Measurements from ENCODE around the gene DMP1.
A peak's percentile ranks its signal among the peaks of the same experiment; 100 is the strongest.

DMP1 gene, protein sequence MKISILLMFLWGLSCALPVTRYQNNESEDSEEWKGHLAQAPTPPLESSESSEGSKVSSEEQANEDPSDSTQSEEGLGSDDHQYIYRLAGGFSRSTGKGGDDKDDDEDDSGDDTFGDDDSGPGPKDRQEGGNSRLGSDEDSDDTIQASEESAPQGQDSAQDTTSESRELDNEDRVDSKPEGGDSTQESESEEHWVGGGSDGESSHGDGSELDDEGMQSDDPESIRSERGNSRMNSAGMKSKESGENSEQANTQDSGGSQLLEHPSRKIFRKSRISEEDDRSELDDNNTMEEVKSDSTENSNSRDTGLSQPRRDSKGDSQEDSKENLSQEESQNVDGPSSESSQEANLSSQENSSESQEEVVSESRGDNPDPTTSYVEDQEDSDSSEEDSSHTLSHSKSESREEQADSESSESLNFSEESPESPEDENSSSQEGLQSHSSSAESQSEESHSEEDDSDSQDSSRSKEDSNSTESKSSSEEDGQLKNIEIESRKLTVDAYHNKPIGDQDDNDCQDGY

DNA sequence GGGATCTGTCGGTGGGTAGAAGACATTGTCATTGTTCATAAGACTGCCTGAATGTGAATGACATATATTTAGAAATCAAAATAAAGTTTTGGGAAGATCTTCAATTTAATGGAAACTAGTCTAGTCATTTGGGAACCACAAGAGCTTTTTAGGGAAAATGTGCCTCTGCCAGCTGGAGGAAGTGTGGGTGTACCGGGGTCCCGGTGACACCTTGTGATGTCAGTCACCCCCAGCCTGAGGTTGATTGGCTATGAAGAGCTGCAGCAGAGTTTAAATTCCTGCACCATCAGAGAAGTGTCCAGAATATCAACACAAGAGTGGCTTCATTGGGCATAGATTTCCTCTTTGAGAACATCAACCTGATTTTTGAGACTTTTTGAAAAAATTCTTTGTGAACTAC, at the start of gene DMP1:
TSS of gene DMP1 (plus strand) at position 301 of the 400 bp plus-strand sequence. CDS start 6,213 bp downstream, outside the sequence.
- DNase-seq, result no peak

DNA sequence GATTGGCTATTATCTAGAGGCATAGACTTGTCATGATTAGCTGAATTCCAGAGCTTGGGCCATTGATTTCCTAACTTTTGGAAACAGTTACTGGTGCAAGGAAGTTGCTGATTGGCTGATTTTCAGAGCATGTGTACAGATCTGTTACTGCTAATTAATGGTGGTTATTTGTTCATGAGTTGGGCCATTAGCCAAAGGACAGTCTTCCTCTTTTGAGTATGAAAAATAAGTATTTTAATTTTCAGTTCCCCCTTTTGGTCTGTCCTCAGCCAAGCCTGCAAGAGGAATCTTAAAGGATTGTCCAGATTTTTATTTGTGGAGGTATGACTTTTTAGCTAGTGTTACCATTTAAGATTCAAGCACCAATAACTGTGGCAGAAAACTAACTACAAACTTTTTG, 48.7 kb upstream of the DMP1 start:
- DNase-seq, result no peak

DNA sequence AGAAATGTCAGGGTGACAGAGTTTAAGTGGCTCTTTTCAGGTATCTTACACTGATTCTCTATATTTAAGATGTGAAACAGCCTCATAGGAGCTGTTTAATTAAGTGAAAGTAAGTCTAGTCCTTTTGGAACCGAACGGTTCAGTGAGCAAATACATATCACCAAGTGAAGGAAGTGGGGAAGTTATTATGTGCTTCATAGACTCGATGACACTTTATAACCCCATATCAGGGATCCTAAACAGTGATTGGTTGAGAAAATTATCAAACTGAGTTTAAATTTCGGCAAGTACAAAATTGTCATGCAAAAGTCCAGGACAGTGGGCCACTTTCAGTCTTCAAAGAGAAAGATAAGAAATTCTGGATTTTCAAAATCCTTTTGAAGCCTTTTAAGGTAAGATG, 41.9 kb upstream of the DMP1 start, which contains the start of gene DSPP:
TSS of gene DSPP (plus strand) at position 301 of the 400 bp plus-strand sequence. CDS start 2,380 bp downstream, outside the sequence.
- no peak for DNase-seq

DNA sequence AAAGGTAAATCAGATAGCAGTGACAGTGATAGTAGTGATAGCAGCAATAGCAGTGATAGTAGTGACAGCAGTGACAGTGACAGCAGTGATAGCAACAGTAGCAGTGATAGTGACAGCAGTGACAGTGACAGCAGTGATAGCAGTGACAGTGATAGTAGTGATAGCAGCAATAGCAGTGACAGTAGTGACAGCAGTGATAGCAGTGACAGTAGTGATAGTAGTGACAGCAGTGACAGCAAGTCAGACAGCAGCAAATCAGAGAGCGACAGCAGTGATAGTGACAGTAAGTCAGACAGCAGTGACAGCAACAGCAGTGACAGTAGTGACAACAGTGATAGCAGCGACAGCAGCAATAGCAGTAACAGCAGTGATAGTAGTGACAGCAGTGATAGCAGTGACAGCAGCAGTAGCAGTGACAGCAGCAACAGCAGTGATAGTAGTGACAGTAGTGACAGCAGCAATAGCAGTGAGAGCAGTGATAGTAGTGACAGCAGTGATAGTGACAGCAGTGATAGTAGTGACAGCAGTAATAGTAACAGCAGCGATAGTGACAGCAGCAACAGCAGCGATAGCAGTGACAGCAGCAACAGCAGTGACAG, 35.7 kb upstream of the DMP1 start:
- no peak for DNase-seq

DNA sequence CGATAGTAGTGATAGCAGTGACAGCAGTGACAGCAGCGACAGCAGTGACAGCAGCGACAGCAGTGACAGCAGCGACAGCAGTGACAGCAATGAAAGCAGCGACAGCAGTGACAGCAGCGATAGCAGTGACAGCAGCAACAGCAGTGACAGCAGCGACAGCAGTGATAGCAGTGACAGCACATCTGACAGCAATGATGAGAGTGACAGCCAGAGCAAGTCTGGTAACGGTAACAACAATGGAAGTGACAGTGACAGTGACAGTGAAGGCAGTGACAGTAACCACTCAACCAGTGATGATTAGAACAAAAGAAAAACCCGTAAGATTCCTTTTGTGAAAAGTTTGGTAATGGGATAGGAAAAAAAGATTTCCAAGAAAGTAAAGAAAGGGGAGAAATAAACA, 33.8 kb upstream of the DMP1 start:
- no peak for DNase-seq

DNA sequence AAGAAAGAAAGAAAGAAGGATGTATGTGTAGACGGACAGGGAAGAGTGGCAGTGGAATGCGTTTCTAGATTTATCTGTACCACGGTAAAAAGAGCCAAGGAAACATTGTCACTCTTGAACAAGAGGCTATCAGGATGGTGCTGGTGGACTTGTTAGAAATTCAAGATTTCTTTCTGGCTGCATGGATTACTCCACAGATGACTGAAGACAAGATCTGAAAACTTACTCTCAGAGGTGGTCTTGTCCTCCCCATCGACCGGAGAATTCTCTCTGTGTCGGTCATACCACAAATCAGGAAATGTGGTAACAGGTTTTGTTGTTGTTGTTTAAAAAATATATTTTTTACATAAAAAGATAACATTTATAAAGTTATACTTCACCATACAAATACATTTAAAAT, 30.0 kb upstream of the DMP1 start:
- DNase-seq, result no peak

DNA sequence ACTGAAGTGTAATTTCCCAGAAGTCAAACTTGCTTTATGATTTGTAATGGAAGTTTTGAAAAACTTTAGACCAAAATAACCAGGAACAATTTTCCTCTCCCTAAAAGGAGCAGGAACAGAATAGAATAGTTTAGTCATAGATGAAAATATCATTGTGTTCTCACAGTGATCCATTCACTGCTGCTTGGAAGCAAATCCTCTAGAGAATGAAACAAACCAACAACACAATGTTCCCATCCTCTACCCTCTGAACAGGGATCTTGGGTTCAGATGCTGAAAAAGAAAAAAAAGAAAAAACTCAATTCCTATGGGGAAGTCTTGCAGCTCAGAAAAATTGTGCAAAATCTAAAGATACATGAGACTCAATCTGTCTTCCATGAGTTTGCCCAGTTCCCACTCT, 29.6 kb upstream of the DMP1 start:
- no peak for DNase-seq

DNA sequence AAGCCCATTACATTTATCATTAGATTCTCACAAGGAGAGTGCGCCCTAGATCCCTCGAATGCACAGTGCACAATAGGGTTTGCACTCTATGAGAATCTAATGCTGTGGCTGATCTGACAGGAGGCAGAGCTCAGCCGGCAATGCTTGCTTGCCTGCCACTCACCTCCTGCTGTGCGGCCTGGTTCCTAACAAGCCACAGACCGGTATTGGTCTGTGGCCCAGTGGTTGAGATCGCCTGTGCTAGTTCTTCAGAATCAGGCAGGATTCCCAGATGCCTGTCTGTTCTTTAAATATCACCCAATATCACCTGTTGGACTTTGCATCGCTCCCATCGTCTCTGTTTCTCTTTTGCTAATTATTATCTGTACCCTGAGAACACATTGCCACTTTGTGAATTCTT, 27.8 kb upstream of the DMP1 start:
- no peak for DNase-seq

DNA sequence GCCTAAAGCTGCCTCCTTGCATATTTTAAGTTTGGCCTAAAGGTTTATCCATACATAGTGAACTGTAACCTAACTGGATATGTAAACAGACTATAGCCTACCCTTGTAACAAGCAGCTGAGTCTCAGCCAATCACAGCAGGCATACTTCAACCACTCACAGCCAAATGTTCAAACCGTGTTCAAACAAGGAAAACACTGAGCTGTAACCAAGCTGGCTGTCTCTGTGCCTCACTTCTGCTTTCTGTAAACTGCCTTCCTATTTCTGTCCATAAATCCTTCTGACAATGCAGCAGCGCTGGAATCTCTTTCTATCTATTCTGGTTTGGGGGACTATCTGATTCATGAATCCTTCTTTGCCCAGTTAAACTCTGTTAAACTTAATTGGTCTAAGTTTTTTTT, 25.4 kb upstream of the DMP1 start:
- no peak for DNase-seq

DNA sequence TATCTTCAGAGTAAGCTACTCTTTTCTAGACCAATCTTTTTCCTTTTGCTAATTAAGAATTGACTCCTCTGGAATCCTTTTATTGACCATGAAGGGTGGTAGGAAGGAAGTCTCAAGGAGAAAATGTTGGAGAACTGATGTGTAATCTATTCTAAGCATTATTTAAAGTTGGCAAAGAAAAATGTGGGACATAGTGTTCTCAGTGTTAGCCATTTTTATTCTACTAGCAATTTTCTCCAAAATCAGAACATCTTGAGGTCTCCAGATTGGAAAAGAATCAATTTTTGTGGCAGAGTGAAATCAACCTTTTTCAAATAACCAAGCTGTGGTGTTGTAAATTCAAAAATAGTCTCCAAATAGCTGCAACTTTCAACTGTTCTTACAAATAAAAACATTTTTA, 18.4 kb upstream of the DMP1 start:
- DNase-seq, result no peak

DNA sequence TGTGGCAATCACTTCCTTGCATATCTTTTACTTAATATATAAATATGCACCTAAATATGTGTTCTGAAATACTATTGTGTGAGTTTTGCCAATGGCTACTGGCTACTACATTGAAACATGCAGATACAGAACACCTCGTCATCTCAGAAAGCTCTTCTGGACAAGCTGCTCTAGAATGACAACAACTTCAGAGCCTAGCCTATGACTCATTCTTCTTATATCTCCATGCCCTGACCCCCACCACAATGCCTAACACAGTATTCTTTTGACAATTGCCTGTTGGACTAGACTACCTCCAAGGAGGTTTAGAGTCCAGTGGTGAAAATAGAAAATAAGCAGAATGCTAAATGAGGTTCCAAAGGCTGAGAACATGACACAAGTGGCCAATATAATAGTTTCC, 17.6 kb upstream of the DMP1 start:
- no peak for DNase-seq

DNA sequence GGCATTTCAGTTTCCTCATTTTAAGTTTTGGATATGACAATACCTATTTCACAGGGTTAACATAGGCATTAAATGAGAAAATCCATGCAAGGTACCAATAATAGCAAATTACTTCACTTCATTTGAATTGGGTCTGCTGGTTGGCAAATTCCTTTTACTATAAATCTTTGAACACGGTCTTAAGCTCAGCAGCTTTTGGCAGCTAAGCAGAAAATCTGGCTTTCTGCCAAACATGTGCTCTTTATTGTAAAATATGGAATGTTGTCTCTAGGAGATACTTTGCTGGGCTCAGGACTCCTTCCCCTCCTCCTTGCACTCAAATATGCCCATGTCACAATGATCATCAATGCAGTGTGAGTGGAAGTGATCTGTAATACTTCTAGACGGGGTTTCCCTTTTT, 16.8 kb upstream of the DMP1 start:
- no peak for DNase-seq

DNA sequence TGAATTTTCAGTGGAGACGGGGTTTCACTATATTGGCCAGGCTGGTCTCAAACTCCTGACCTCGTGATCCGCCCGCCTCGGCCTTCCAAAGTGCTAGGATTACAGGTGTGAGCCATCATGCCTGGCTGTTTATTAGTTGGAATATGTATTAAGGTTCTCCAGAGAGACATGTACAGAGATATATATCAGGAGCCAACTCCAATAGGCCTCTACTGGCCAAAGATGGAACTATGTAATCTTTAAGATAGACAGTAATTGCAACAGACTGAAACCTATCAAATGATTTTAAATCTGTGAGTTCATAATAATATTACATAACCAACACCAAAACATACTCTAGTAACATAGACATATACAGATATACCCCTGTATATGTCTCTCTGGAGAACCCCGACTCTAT, 5.8 kb upstream of the DMP1 start:
- no peak for DNase-seq

DNA sequence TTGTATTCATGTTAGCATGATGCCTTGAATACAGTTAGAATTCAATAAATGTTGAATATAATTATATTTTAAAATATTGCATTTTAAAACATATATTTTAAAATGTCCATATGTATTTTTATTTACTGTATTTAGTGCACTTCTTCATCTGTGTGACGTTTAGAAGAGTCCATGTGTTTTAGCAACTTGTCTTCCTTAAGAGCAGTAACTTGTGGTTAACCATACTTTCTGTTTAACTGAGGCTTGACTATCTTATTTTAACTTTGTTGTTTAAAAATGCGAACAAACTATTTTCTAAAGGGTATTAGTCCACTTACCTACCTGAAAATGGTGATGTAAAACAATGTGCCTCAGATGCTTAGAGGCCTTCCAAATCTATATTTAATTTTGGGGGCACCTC, 858 bp downstream of the DMP1 start:
- DNase-seq, result no peak

DNA sequence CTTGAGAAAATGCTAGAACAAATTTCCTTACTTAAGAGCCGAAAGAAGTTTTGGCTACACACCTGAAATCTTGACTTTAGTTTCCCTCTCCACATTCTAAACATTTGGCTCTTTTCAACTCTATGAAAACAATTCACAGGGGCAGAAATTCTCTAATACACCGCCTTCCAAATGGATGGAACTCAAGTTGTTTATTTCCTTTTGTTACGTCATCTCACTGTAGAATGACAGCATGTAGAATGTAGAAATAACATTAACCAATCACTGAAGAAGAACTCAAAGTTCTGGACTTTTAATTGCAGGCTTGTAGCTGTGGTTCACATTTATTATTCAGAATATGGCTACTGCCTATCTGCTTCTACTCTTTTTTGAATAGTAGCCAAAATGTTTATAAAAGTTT, 1.9 kb downstream of the DMP1 start:
- no peak for DNase-seq

DNA sequence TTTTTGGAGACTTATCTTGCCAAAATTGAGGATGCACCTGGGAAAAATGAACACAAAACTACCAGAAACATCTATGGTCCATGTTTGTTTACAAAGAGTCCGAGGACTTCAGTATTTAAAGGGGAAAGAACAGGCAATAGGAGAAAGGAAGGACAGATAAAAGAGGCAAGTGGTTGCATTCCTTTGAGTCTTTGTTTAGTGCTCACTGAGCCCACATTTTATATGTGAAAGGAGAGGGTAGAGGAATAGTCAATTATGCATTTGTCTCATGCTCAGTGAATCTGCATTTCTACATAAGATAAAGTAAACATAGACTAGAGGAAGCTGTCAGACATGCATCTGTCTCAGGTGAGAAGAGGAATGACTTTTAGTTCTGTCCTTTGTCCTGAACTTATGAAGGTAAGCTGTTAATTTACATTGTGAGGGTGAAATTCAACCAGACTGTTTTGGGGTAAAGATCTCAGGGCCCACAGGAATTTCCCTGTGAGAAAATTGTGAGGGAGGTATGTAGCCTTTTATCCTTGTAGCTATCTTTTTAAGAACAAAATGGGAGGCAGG, 4.5 kb downstream of the DMP1 start:
- no peak for DNase-seq

DNA sequence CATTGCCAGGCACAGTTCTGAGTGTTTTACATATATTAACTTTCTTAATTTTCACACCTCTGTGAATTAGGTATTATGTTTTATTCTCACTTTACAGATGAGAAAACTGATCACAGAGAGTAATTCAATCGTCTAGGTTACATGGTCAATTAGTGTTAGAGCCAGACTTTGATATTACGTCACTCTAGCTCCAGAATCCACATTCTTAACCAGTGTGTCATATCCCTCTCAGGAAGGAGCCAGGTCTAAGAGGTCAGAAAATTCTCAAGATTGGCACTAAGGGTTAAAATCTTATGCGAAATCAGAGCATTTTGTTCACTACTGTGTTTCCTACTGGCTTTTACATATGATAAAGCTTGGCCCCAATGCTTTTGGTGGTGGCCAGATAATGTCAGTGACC, 7.4 kb downstream of the DMP1 start:
- DNase-seq, result no peak

DNA sequence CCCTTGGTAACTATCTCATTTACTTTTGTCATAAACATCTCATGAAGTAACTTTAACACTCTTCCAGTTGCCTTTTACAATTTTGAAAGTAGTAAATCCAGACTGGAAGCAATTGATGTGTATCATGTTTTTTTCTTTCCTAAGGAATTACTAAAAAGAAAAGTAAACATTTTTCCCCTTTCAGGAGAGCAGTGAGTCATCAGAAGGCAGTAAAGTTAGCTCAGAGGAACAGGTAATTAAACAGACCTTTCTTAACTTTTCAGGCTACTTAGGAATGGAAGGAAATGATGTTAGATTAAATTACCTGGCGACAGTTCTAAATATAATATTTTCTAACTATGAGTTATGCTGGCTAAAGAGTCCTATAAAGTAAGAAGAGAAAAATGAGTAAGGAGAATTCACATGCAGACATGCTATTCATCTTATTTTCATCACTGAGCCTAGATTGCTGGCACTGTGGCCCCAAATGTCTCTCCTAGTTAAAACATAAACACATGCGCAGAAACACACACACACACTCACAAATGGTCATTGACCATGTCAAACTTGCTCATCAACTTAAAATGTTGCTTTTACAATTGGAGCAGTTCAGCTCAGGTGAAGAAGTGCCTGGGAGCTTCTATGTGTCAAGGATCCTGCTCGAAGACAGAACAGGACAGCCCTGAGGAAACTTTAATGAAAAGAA, 9.3 kb downstream of the DMP1 start:
- DNase-seq, result no peak

DNA sequence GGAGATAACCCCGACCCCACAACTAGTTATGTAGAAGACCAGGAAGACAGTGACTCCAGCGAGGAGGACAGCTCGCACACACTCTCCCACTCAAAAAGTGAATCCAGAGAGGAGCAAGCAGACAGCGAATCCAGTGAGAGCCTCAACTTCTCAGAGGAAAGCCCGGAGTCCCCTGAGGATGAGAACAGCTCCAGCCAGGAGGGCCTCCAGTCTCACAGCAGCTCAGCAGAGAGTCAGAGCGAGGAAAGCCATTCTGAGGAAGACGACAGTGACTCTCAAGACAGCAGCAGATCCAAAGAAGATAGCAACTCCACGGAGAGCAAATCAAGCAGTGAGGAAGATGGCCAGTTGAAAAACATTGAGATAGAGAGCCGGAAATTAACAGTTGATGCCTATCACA, 12.8 kb downstream of the DMP1 start:
- no peak for DNase-seq

DNA sequence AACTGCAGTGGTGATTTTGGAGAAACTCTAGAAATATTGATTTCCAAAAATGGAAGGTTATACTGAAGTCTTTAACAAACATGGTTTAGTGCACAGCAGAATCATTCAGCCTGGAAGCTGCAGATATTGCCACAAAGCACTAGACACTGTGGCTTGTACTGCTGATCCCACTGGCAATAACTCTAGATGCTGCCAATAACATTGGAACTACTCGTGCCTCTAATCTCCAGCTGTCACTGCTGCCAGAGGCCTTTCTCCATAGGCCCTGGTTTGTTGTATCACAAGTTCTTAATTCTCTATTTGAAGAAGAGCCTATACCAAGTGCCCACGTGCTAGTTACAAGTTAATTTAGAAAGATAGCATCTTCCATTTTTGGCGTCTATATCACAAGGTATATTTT, 19.3 kb downstream of the DMP1 start:
- DNase-seq, result no peak

DNA sequence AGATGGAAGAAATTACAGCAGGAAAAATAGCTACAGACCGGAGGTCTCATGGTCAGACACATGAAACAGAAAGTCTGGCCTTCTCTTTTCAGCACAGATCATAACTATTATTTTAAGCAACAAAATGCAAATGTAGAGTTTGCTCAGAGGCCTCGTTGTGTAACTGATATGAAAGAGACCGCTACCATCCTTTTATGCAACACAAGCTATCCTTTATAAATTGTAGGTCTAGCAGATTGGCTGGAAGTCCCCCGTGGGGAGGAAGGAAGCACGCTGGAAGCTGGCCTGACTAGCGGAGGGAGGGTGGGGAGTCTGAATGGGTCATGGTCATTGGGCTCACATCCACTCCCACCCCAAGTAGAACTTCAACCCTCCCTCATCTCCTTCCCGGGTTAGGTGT, 27.7 kb downstream of the DMP1 start:
- DNase-seq, result no peak

DNA sequence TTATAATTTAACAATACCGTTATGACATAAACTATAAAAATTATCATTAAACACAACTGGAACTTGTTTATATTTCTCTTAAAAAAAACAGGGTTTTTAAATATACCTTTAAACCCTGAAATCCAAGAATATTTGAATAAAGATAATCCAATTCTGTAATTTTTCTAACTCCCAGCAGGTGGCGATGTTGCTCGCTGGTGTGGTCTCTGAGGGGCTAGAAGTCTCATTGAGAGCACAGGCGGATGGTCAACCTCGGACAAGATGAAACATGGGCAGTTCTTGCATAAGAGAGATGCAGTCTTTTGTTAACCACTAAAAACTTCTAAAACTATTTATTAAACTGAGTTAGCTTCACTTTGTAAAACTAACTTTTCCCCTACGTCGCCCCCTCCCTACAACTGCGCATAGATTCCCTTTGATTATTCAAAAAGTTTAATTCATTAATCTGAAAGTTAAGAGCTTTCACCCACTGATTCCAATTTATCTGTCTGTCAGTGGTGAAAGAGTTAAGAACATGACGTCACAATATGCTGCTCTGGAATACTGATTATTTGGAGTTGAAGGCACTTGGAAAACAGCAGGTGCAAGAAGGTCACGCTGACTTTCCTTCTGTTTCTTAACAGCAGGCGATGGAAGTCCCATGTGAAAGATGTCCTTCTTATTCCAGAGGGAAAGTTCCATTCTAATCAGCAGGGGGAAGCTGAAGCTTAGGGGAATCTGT, 29.5 kb downstream of the DMP1 start:
- peak; percentile 3 to 6 for DNase-seq

DNA sequence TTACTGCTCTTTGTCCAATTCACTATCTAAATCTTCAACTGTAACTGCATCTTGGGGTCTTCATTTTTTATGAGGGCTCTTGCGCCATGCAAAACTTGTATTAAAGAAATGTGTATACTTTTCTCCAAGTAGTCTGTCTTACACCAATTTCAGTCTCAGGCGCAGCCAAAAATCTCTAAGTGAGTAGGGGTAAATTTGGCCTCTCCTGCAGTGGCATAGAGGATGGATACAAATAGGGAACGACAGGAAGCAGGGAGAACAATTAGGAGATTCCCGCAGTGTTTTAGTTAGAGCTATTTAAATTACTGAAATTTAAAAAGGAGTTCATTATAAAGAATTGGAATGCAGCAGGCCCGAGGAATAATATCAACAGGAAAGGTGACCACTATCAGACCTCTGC, 30.2 kb downstream of the DMP1 start:
- no peak for DNase-seq
